Neural crest cell (in vitro differentiated cells): ENCODE results near the gene TPBG. TPM values are rescaled to one million over a fixed set of nuclear protein-coding genes. Genes with fewer than 3 reads are reported as not detected.

Experiments
- DNase-seq: peaks from one replicate; pipeline ENCODE4 v3.0.0; 2021; ENCODE audit warnings: low read depth, mixed read lengths, low spot score
- H3K27ac Mint-ChIP-seq: one replicate; pipeline ENCODE4 v1.8.0; 2021; ENCODE audit warnings: mild to moderate bottlenecking, mixed read lengths; ENCODE audit not compliant: unreplicated experiment
- H3K27me3 Mint-ChIP-seq: 2 replicates; pipeline ENCODE4 v1.8.0; 2021; ENCODE audit warnings: low read depth, mild to moderate bottlenecking, mixed read lengths
- H3K36me3 Mint-ChIP-seq: 2 replicates; pipeline ENCODE4 v1.8.0; 2021; ENCODE audit warnings: low read depth, mild to moderate bottlenecking, mixed read lengths
- H3K4me1 Mint-ChIP-seq: 2 replicates; pipeline ENCODE4 v1.8.0; 2021; ENCODE audit warnings: mixed read lengths
- H3K4me3 Mint-ChIP-seq: one replicate; pipeline ENCODE4 v1.8.0; 2021; ENCODE audit warnings: mild to moderate bottlenecking, mixed read lengths
- H3K9me3 Mint-ChIP-seq: 2 replicates; pipeline ENCODE4 v1.8.0; 2021; ENCODE audit warnings: mixed read lengths
- CTCF ChIP-seq: fragments of 200-600 bp; sonication (generic); conservative IDR thresholded peaks from 2 replicates; pipeline ENCODE4 v1.5.0; 2021; ENCODE audit warnings: antibody characterized with exemption, mild to moderate bottlenecking
- long read RNA-seq: library from polyadenylated mRNA; unstranded; transcript quantifications from one replicate; pipeline ENCODE4 v2.0.0, GENCODE V29; 2020
- total RNA-seq: library from RNA; stranded (reverse); gene quantifications from 2 replicates; pipeline ENCODE4 v1.2.1, GENCODE V29; 2021

TPBG gene
- total RNA-seq, result 21.4 and 22.5 TPM in 2 replicates
- long read RNA-seq, partial matches to known transcripts, result 0 of 5 reads
- long read RNA-seq, other reads (novel, unspliced or antisense), result 5 of 5 reads

GRCh38 chr6:82363428-82364086 is at the start of gene TPBG:
TSS of gene TPBG (plus strand) at chr6:82363817. CDS start at chr6:82364962, 1,145 bp downstream.
- TF ChIP-seq CTCF, result peak; percentile 57
- Mint-ChIP-seq H3K9me3 (no peaks in the 10 kb centered on the region), H3K27me3 (peaks cover 57% of the 10 kb centered on the region), H3K27ac (peak within 1 kb of the TSS; percentile 86), H3K4me3 (peak within 1 kb of the TSS; percentile 95), H3K4me1 (peaks cover 29% of the 10 kb centered on the region), H3K36me3 (no peaks in the 10 kb centered on the region)
- peak; percentile 59 for DNase-seq

GRCh38 chr6:82322386-82322785 is 41.2 kb upstream of the TPBG start:
- TF ChIP-seq CTCF, result no peak
- Mint-ChIP-seq H3K36me3 (no peaks in the 10 kb centered on the region), H3K27ac (no peak overlapping the region), H3K27me3 (no peaks in the 10 kb centered on the region), H3K4me3 (no peak overlapping the region), H3K9me3 (peaks cover 5% of the 10 kb centered on the region), H3K4me1 (no peaks in the 10 kb centered on the region)
- DNase-seq, result no peak

GRCh38 chr6:82329766-82330165 is 33.9 kb upstream of the TPBG start:
- Mint-ChIP-seq H3K4me3 (no peak overlapping the region), H3K9me3 (no peaks in the 10 kb centered on the region), H3K36me3 (no peaks in the 10 kb centered on the region), H3K27me3 (no peaks in the 10 kb centered on the region), H3K27ac (peak overlapping the region; percentile 10), H3K4me1 (no peaks in the 10 kb centered on the region)
- TF ChIP-seq CTCF, result no peak
- DNase-seq, result no peak

GRCh38 chr6:82330171-82330804 is 33.3 kb upstream of the TPBG start:
- no peaks in the 10 kb centered on the region for H3K27me3 Mint-ChIP-seq
- no peaks in the 10 kb centered on the region for H3K9me3 Mint-ChIP-seq
- TF ChIP-seq CTCF, result no peak
- H3K4me3 Mint-ChIP-seq, result no peak overlapping the region
- no peaks in the 10 kb centered on the region for H3K4me1 Mint-ChIP-seq
- no peak for DNase-seq
- no peak overlapping the region for H3K27ac Mint-ChIP-seq
- H3K36me3 Mint-ChIP-seq, result no peaks in the 10 kb centered on the region

GRCh38 chr6:82331031-82331773 is 32.4 kb upstream of the TPBG start:
- Mint-ChIP-seq H3K27me3 (no peaks in the 10 kb centered on the region), H3K9me3 (no peaks in the 10 kb centered on the region), H3K4me3 (no peak overlapping the region), H3K36me3 (no peaks in the 10 kb centered on the region), H3K4me1 (no peaks in the 10 kb centered on the region), H3K27ac (no peak overlapping the region)
- no peak for TF ChIP-seq CTCF
- DNase-seq, result no peak
